Glutamatergic neuron (in vitro differentiated cells): ENCODE measurements around the gene TRPM3. TPM values are rescaled to one million over a fixed set of nuclear protein-coding genes. Genes with fewer than 3 reads are reported as not detected.

Experiments used
- DNase-seq: peaks from one replicate; pipeline ENCODE4 v3.0.0; 2022
- H3K27ac Mint-ChIP-seq: one replicate; pipeline ENCODE4 v1.8.0; 2020; ENCODE audit warnings: mild to moderate bottlenecking, mixed read lengths, inconsistent platforms; ENCODE audit not compliant: unreplicated experiment
- H3K27me3 Mint-ChIP-seq: one replicate; pipeline ENCODE4 v1.8.0; 2020; ENCODE audit warnings: mild to moderate bottlenecking, moderate library complexity, mixed read lengths, inconsistent platforms; ENCODE audit not compliant: unreplicated experiment
- H3K36me3 Mint-ChIP-seq: one replicate; pipeline ENCODE4 v1.8.0; 2020; ENCODE audit warnings: mild to moderate bottlenecking, mixed read lengths, inconsistent platforms; ENCODE audit not compliant: unreplicated experiment
- H3K4me1 Mint-ChIP-seq: one replicate; pipeline ENCODE4 v1.8.0; 2020; ENCODE audit warnings: mild to moderate bottlenecking, low read depth, mixed read lengths, inconsistent platforms; ENCODE audit not compliant: unreplicated experiment
- H3K4me3 Mint-ChIP-seq: one replicate; pipeline ENCODE4 v1.8.0; 2020; ENCODE audit warnings: mild to moderate bottlenecking, mixed read lengths, inconsistent platforms; ENCODE audit not compliant: unreplicated experiment
- H3K9me3 Mint-ChIP-seq: one replicate; pipeline ENCODE4 v1.8.0; 2020; ENCODE audit warnings: mild to moderate bottlenecking, moderate library complexity, mixed read lengths, inconsistent platforms; ENCODE audit not compliant: unreplicated experiment
- total RNA-seq: library from RNA; stranded (reverse); fragmentation: NEBNext Ultra II Directional; extraction: Animal tissue kit (Norgen Biotek cat#: 25700); gene quantifications from one replicate; pipeline ENCODE4 v1.2.1, GENCODE V29; 2021; ENCODE audit not compliant: unreplicated experiment
- TF ChIP-seq, protein P1 (sequence below): fragments of 200-600 bp; sonication (generic); IDR thresholded peaks from one replicate; pipeline ENCODE4 v1.5.0; 2021; ENCODE audit not compliant: partially characterized antibody, unreplicated experiment

Gene TRPM3
- total RNA-seq, 1 donor from 2014 or later = 3.3 TPM

DNA sequence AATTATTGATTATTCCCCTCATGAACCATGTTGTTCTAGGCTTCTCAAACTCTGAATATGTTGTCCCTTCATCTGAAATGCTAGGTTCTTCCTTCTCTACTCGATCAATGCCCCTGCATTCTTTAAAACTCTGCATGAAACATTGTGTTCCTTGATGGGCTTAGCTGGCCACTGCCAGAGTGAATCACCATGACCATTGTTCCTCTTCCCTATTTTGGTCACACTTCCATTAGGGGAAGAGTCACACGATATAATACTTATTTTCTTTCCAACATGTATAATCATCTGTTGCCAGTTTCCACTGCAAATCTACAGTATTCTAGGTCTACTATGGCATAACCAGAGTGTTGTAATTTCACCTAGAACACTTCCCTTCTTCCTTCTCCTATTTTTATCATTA, 247.9 kb downstream of the TRPM3 start:
- TF ChIP-seq, protein P1, sequence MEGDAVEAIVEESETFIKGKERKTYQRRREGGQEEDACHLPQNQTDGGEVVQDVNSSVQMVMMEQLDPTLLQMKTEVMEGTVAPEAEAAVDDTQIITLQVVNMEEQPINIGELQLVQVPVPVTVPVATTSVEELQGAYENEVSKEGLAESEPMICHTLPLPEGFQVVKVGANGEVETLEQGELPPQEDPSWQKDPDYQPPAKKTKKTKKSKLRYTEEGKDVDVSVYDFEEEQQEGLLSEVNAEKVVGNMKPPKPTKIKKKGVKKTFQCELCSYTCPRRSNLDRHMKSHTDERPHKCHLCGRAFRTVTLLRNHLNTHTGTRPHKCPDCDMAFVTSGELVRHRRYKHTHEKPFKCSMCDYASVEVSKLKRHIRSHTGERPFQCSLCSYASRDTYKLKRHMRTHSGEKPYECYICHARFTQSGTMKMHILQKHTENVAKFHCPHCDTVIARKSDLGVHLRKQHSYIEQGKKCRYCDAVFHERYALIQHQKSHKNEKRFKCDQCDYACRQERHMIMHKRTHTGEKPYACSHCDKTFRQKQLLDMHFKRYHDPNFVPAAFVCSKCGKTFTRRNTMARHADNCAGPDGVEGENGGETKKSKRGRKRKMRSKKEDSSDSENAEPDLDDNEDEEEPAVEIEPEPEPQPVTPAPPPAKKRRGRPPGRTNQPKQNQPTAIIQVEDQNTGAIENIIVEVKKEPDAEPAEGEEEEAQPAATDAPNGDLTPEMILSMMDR = no peak
- Mint-ChIP-seq H3K27ac (no peak overlapping the region), H3K4me3 (no peak overlapping the region), H3K9me3 (no peaks in the 10 kb centered on the region), H3K4me1 (no peaks in the 10 kb centered on the region), H3K27me3 (no peaks in the 10 kb centered on the region), H3K36me3 (no peaks in the 10 kb centered on the region)
- no peak for DNase-seq

DNA sequence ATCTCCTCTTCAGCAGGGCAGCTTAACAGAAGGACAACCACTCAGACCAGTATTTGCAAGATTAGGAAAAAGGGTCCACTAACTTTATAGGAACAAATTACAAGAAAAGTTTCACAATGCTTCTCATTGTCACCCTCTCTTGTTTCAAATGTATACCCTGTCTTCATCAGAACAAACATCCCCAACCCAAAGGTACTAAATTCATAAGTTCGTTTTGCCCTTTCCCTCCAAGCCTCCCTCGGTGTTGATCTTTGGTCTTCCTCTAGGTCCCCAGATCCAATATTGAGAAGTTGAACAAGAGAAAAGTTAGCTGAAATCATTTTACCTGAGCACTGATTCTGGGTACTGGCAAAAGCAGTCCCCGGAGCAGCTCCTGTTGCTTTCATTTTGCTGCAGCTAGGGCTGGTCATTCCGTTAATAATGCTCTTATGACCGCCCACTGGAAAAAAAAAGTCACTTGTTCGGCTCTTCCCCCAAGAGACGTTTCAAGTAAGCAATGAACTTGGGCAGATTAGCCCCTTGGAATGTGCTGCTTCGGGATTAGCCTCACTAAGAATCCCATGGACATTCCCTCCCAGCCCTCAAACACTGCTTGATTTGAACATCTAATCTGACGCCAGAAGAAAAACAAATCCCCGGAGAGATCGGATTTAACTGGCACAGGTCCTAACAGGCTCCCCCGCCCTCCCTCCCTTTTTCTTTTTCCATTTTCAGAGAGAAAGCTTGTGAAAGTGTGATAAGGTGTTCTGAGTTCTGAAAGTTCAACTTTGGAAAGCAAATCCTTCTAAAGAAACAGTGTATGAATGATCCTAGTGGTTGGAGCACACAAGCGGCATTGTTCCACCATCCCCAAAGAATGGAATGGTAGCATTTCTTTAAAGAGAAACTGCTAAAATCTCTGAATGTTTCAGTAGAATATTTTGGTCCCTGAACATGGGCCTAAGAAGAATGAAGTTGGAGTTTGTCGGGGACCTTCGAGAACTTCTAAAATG, 252.5 kb downstream of the TRPM3 start:
- no peaks in the 10 kb centered on the region for H3K9me3 Mint-ChIP-seq
- H3K36me3 Mint-ChIP-seq = no peaks in the 10 kb centered on the region
- H3K27ac Mint-ChIP-seq = no peak overlapping the region
- H3K27me3 Mint-ChIP-seq = no peaks in the 10 kb centered on the region
- TF ChIP-seq, protein P1 = no peak
- DNase-seq = no peak
- no peaks in the 10 kb centered on the region for H3K4me1 Mint-ChIP-seq
- H3K4me3 Mint-ChIP-seq = no peak overlapping the region

GRCh38 chr9:70868041-70868440, 253.4 kb downstream of the TRPM3 start:
- Mint-ChIP-seq H3K27me3 (no peaks in the 10 kb centered on the region), H3K9me3 (no peaks in the 10 kb centered on the region), H3K4me1 (no peaks in the 10 kb centered on the region), H3K36me3 (no peaks in the 10 kb centered on the region), H3K27ac (no peak overlapping the region), H3K4me3 (no peak overlapping the region)
- TF ChIP-seq, protein P1 = no peak
- no peak for DNase-seq

DNA sequence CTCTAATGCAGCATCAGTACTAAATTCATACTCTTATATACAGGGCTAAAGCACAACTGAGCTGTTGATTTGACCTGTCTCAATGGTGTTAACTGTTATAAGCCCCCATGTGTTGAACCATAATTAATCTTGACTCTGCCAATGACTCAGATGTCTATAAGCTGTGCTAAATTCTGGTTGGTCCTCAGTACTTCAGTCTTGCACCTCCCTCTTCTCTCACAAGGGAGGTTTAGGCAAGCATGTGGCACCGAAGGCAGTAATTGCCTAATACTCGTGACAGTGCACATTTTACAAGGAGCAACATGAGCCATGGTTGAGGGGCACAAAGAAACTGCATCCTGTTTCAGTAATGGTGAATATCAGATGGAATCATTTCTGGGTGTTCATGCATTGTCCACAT, 255.9 kb downstream of the TRPM3 start:
- DNase-seq = no peak
- Mint-ChIP-seq H3K36me3 (no peaks in the 10 kb centered on the region), H3K9me3 (no peaks in the 10 kb centered on the region), H3K27ac (no peak overlapping the region), H3K27me3 (no peaks in the 10 kb centered on the region), H3K4me1 (no peaks in the 10 kb centered on the region), H3K4me3 (no peak overlapping the region)
- TF ChIP-seq, protein P1 = no peak

DNA sequence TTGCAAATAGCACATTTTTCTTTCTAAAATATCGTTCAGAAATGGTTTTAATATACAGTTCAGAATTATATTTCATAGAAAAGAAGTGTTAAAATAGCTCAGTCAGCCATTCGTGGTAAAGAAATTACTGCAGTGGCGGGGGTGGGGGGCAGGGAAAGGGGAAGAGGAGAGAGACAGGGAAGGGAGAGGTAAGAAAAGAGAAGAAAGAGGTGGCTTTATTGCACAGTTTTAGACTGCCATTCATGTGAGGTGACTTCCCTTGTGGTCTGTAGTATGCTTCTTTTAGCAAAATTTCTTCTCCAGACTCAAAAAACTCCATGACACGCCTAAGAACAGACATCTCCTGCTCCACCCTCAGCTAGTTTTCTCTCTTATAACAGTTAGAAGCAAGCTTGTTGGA, 259.6 kb downstream of the TRPM3 start:
- Mint-ChIP-seq H3K4me3 (no peak overlapping the region), H3K27me3 (no peaks in the 10 kb centered on the region), H3K27ac (no peak overlapping the region), H3K4me1 (no peaks in the 10 kb centered on the region), H3K36me3 (no peaks in the 10 kb centered on the region), H3K9me3 (no peaks in the 10 kb centered on the region)
- TF ChIP-seq, protein P1 = no peak
- no peak for DNase-seq
